Ovary (tissue), 9 donors: ENCODE measurements around the gene SRRM5. TPM values are rescaled to one million over a fixed set of nuclear protein-coding genes. Genes with fewer than 3 reads are reported as not detected.

Experiments
- DNase-seq, 5 donors: peaks; one replicate each; pipeline ENCODE4 v3.0.0-alpha.2; 2019 to 2020
- H3K27ac ChIP-seq, 2 donors: fragments of 200-600 bp; one replicate each; pipeline versions ENCODE4 v1.5.1 to v1.8.0; 2019 to 2022
- H3K27me3 ChIP-seq: fragments of 200-600 bp; one replicate; pipeline ENCODE4 v1.8.0; 2022
- H3K36me3 ChIP-seq: fragments of 200-600 bp; sonication (generic); one replicate; pipeline ENCODE4 v1.5.1; 2019
- H3K4me1 ChIP-seq: one replicate; pipeline ENCODE4 v1.8.1; 2013; ENCODE audit warnings: mild to moderate bottlenecking, moderate library complexity; ENCODE audit not compliant: insufficient read depth
- H3K4me3 ChIP-seq: fragments of 200-600 bp; sonication (generic); one replicate; pipeline ENCODE4 v1.5.1; 2017
- H3K9me3 ChIP-seq, 2 donors: fragments of 200-600 bp in 1 of 2; sonication (generic) in 1 of 2; one replicate each; pipeline versions ENCODE4 v1.5.1 to v1.8.1; 2013 to 2019; ENCODE audit warnings: mild to moderate bottlenecking in 1 of 2, moderate library complexity in 1 of 2
- EP300 ChIP-seq: sonication (generic); formaldehyde crosslinking; IDR thresholded peaks from one replicate; pipeline ENCODE4 v1.6.1; 2017; ENCODE audit warnings: antibody characterized with exemption
- POLR2A ChIP-seq: fragments of 450-650 bp; IDR thresholded peaks from one replicate; pipeline ENCODE4 v1.6.1; 2017; ENCODE audit warnings: antibody characterized with exemption, mild to moderate bottlenecking, moderate library complexity
- WGBS, 3 donors: extraction: QIAGEN DNeasy Blood & Tissue Kit in 1 of 3; methylation state at CpG; one replicate each; pipeline versions ENCODE4 v1.1.5 to v1.1.7; 2013 to 2017; 5-methylcytosine and 5-hydroxymethylcytosine counted together
- intact Hi-C, 4 donors: fragments of 100-400 bp; cut with DNase I; formaldehyde crosslinking; loops; one replicate each; pipeline versions ENCODE4 v1.11.0 to v1.15.1; 2022 to 2023
- polyA plus RNA-seq, 2 donors: library from polyadenylated mRNA; stranded (reverse); fragments of 200-250 nt in 1 of 2; fragments of 350-450 nt in 1 of 2; fragmentation: Illumina TruSeq in 1 of 2; extraction: RNeasy Lipid Tissue Mini Kit (QIAGEN cat#74804) in 1 of 2; gene quantifications; one replicate each; pipeline ENCODE4 v1.2.3, GENCODE V29; 2013 to 2014
- total RNA-seq, 7 donors: library from RNA; depleted of rRNA in 2 of 7; stranded (reverse); fragments of >200 nt in 2 of 7; fragmentation: NEBNext Ultra II Directional in 3 of 7; extraction: Animal tissue kit (Norgen Biotek cat#: 25700) in 3 of 7; gene quantifications; one replicate each; pipeline versions ENCODE4 v1.1.0 to v1.2.4, GENCODE V29; 2016 to 2023
- TF ChIP-seq, protein P1 (sequence below), 3 donors: fragments of 450-650 bp in 2 of 3; fragments of 200-600 bp in 1 of 3; IDR thresholded peaks; one replicate each; pipeline versions ENCODE4 v1.5.1 to v1.8.0; 2016 to 2022; ENCODE audit warnings: antibody characterized with exemption in 3 of 3, mild to moderate bottlenecking in 1 of 3
- donor health status: DM: no; HTN: no; CAD: no; lungs with moderate emphysema.
- donor health status: DM: no; HTN: no; CAD: no.
- donor health status: Bipolar disorder and iron deficiency.
- donor health status: DM: yes; HTN: yes; CAD: no.
- donor health status: DM: no; HTN: no; CAD: no.
- donor health status: DM: yes; HTN: yes; CAD: no.

Gene SRRM5
- total and polyA plus RNA-seq, 9 donors, result 0.10 to 0.73 (median 0.33) TPM

DNA sequence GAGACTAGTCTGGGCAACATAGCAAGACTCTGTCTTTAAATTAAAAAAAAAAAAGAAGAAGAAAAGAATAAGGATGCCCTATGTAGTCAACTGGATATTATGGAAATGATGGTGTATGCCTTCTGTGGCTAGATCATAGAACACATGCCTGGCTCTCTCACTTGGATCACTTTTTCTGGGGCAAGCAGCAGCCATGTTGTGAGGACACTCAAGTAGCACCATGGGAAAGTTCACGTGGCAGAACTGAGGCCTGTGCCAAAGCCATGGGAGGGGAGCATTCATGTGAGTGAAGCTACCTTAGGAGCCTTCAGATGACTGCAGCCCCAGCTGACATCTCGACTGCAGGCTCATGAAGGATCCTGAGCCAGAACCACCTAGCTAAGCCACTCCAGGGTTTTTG is 46.1 kb downstream of the SRRM5 start:
- DNase-seq, result no peak
- no peaks in the 10 kb centered on the region for H3K36me3 ChIP-seq
- 85 to 94% (median 92%) methylated on average over 2 of the region's 2 CpGs for WGBS, 3 donors
- H3K27ac ChIP-seq, result no peak overlapping the region
- intact Hi-C loops, result loop anchor here in 2 of 4 donors (10.0 kb wide), 3 partner anchors 53 to 213 kb away; no protein-coding TSS in a partner anchor
- TF ChIP-seq EP300, result no peak
- TF ChIP-seq, protein P1, sequence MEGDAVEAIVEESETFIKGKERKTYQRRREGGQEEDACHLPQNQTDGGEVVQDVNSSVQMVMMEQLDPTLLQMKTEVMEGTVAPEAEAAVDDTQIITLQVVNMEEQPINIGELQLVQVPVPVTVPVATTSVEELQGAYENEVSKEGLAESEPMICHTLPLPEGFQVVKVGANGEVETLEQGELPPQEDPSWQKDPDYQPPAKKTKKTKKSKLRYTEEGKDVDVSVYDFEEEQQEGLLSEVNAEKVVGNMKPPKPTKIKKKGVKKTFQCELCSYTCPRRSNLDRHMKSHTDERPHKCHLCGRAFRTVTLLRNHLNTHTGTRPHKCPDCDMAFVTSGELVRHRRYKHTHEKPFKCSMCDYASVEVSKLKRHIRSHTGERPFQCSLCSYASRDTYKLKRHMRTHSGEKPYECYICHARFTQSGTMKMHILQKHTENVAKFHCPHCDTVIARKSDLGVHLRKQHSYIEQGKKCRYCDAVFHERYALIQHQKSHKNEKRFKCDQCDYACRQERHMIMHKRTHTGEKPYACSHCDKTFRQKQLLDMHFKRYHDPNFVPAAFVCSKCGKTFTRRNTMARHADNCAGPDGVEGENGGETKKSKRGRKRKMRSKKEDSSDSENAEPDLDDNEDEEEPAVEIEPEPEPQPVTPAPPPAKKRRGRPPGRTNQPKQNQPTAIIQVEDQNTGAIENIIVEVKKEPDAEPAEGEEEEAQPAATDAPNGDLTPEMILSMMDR (IDR thresholded peaks at IDR 0.05), result no peak
- no peak for TF ChIP-seq POLR2A
- no peaks in the 10 kb centered on the region for H3K4me1 ChIP-seq
- H3K4me3 ChIP-seq, result no peak overlapping the region
- no peaks in the 10 kb centered on the region for H3K27me3 ChIP-seq
- H3K9me3 ChIP-seq, result no peaks in the 10 kb centered on the region

DNA sequence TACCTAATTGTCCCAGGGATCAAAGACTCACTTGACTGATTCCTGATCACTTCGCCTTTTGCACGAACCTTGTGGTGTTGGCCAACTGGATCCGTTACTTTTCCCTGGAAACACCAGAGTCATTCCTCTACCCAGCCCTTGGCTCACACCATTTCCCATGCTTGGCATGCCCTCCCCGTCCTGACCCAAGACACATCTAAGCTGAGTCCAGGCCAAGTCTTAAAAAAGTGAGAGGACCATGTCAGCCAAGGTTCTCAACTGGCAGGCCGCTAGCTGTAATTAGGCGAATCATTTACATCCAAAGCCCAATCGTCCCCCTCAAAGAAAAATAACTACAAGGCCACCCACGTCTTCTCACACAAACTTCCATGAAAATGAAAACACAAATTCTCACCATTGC is 46.6 kb downstream of the SRRM5 start:
- DNase-seq, result no peak
- H3K27ac ChIP-seq, result no peak overlapping the region
- no peaks in the 10 kb centered on the region for H3K9me3 ChIP-seq
- H3K4me3 ChIP-seq, result no peak overlapping the region
- intact Hi-C loops, result loop anchor here in 2 of 4 donors (10.0 kb wide), 3 partner anchors 54 to 214 kb away; no protein-coding TSS in a partner anchor
- no peaks in the 10 kb centered on the region for H3K4me1 ChIP-seq
- 92 to 95% (median 92%) methylated on average over 8 of the region's 8 CpGs for WGBS, 3 donors
- TF ChIP-seq EP300 (no peak), POLR2A (no peak)
- TF ChIP-seq, protein P1 (IDR thresholded peaks at IDR 0.05), result no peak
- no peaks in the 10 kb centered on the region for H3K27me3 ChIP-seq
- no peaks in the 10 kb centered on the region for H3K36me3 ChIP-seq

DNA sequence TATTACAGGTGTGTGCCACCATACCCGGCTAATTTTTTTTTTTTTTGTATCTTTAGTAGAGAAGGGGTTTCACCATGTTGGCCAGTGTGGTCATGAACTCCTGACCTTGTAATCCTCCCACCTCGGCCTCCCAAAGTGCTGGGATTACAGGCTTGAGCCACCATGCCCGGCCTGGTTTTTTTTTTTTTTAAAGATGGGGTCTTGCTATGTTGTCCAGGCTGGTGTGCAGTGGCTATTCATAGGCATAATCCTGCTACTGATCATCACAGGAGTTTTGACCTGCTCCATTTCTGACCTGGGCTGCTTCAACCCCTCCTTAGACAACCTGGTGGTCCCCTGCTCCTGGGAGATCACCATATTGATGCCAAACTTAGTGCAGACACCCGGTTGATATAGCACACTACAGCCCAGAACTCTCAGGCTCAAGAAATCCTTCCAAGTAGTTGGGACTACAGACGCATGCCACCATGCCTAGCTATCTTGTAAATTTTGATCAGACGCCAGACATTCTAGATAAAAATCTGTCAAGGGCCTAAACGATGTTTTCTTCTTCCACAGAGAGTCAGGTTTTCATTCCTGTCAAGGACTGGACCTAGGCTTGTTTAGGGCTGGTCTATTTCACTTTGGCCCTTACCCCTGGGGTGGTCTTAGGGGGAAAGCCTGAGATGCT is 48.5 kb downstream of the SRRM5 start:
- intact Hi-C loops, result no loop called here
- WGBS, 3 donors, result 81 to 84% (median 81%) methylated on average over 7 of the region's 7 CpGs

DNA sequence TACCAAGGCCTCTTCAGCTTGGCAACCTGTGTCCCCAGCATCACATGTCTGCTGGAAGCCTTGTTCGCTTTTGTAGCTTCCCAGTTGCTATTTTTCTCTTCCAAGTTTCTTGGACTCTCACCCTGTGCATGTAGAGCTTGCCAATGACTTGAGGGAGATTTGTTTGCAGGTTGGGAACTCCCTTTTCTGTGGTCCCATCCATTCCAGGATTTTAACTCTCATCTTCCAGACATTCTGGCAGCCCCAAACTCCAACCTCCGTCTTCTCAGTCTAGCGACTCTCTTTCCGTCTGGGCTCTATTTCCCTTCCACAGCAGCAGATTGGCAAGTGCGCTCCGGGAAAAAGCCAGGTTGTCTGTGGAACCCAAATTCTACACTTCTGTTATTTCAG is 49.1 kb downstream of the SRRM5 start:
- no peaks in the 10 kb centered on the region for H3K4me1 ChIP-seq
- H3K36me3 ChIP-seq, result no peaks in the 10 kb centered on the region
- intact Hi-C loops, result no loop called here
- WGBS, 3 donors, result 73 to 77% (median 76%) methylated on average over 6 of the region's 6 CpGs
- H3K4me3 ChIP-seq, result no peak overlapping the region
- TF ChIP-seq POLR2A, result no peak
- TF ChIP-seq, protein P1 (IDR thresholded peaks at IDR 0.05), result no peak
- TF ChIP-seq EP300, result no peak
- no peaks in the 10 kb centered on the region for H3K9me3 ChIP-seq
- H3K27me3 ChIP-seq, result no peaks in the 10 kb centered on the region
- DNase-seq, result no peak
- no peak overlapping the region for H3K27ac ChIP-seq

More for the DNA sequence above, 48.5 kb downstream of the SRRM5 start:
- no peak overlapping the region for H3K27ac ChIP-seq
- H3K4me3 ChIP-seq, result no peak overlapping the region
- H3K9me3 ChIP-seq, result no peaks in the 10 kb centered on the region
- no peaks in the 10 kb centered on the region for H3K4me1 ChIP-seq
- no peak for DNase-seq
- no peaks in the 10 kb centered on the region for H3K27me3 ChIP-seq
- no peak for TF ChIP-seq POLR2A
- no peak for TF ChIP-seq EP300
- TF ChIP-seq, protein P1 (IDR thresholded peaks at IDR 0.05), result no peak
- no peaks in the 10 kb centered on the region for H3K36me3 ChIP-seq
